Adrenal gland (tissue), 12 donors: ENCODE measurements around the gene MAGED2. TPM values are rescaled to one million over a fixed set of nuclear protein-coding genes. Genes with fewer than 3 reads are reported as not detected.

Experiments used
- DNase-seq, 7 donors: peaks; one replicate each; pipeline ENCODE4 v3.0.0-alpha.2; 2019 to 2020
- H3K27ac ChIP-seq, 5 donors: fragments of 200-600 bp; sonication (generic) in 4 of 5; 1 replicate in 3 of 5; 2 replicates in 2 of 5; pipeline versions ENCODE4 v1.5.1 to v1.8.0; 2016 to 2020; ENCODE audit warnings: mild to moderate bottlenecking in 1 of 5
- H3K27me3 ChIP-seq: fragments of 200-600 bp; 2 replicates; pipeline ENCODE4 v1.8.0; 2021
- H3K36me3 ChIP-seq, 2 donors: fragments of 200-600 bp; replicated peaks in 1 of 2; 1 replicate in 1 of 2; 2 replicates in 1 of 2; pipeline versions ENCODE4 v1.5.1 to v1.8.0; 2018 to 2022
- H3K4me1 ChIP-seq, 2 donors: fragments of 200-600 bp; replicated peaks in 1 of 2; 1 replicate in 1 of 2; 2 replicates in 1 of 2; pipeline versions ENCODE4 v1.5.1 to v1.8.0; 2018 to 2021
- H3K4me3 ChIP-seq, 4 donors: fragments of 200-600 bp; sonication (generic) in 3 of 4; one replicate each; pipeline ENCODE4 v1.5.1; 2016 to 2018
- H3K9me3 ChIP-seq, 3 donors: fragments of 200-600 bp; sonication (generic) in 1 of 3; replicated peaks in 1 of 3; 1 replicate in 2 of 3; 2 replicates in 1 of 3; pipeline versions ENCODE4 v1.5.1 to v1.8.0; 2016 to 2021
- POLR2A ChIP-seq, 2 donors: fragments of 450-650 bp; IDR thresholded peaks; one replicate each; pipeline ENCODE4 v1.6.1; 2017; ENCODE audit warnings: antibody characterized with exemption in 2 of 2, mild to moderate bottlenecking in 2 of 2, moderate library complexity in 1 of 2
- WGBS, 4 donors: extraction: QIAGEN DNeasy Blood & Tissue Kit in 2 of 4; methylation state at CpG; one replicate each; pipeline versions ENCODE4 v1.1.5 to v1.1.7; 2013 to 2017; 5-methylcytosine and 5-hydroxymethylcytosine counted together
- intact Hi-C, 2 donors: fragments of 100-400 bp; cut with DNase I; formaldehyde crosslinking; loops; one replicate each; pipeline versions ENCODE4 v1.14.1 to v1.15.0; 2022 to 2023
- polyA plus RNA-seq, 3 donors: library from polyadenylated mRNA; stranded (reverse); fragments of 200-250 nt in 2 of 3; fragments of 350-450 nt in 1 of 3; fragmentation: Illumina TruSeq in 1 of 3; extraction: RNeasy Lipid Tissue Mini Kit (QIAGEN cat#74804) in 1 of 3; gene quantifications; one replicate each; pipeline ENCODE4 v1.2.3, GENCODE V29; 2013 to 2014
- total RNA-seq, 9 donors: library from RNA; depleted of rRNA in 4 of 9; stranded (reverse); fragments of >200 nt in 4 of 9; fragments of 120-200 nt in 1 of 9; fragmentation: NEBNext Ultra II Directional in 1 of 9; extraction: Animal tissue kit (Norgen Biotek cat#: 25700) in 1 of 9; gene quantifications; one replicate each; pipeline versions ENCODE4 v1.1.0 to v1.2.4, GENCODE V29; 2013 to 2023
- TF ChIP-seq, protein P1 (sequence below), 6 experiments: fragments of 450-650 bp in 4 of 6; fragments of 200-600 bp in 2 of 6; sonication (generic) in 1 of 6; IDR thresholded peaks; 1 replicate in 5 of 6; 2 replicates in 1 of 6; pipeline versions ENCODE4 v1.5.1 to v1.8.0; 2016 to 2021; ENCODE audit warnings: antibody characterized with exemption in 6 of 6, mild to moderate bottlenecking in 2 of 6, moderate library complexity in 1 of 6
- donor health status: healthy with polysubstance abuse.
- donor health status: Bipolar disorder and iron deficiency.
- donor health status: DM: yes; HTN: yes; CAD: no.
- donor health status: DM: no; HTN: no; CAD: no.
- donor health status: DM: no; HTN: no; CAD: no.
- donor health status: DM: yes; HTN: yes; CAD: no.

The MAGED2 gene
- total and polyA plus RNA-seq, 12 donors = 121 to 539 (median 197) TPM

- no peaks in the 10 kb centered on the region for H3K9me3 ChIP-seq
- 49 to 72% (median 62%) methylated on average over 6 to 8 of the region's 8 CpGs for WGBS, 4 donors
- intact Hi-C loops = no loop called here
Measured at GRCh38 chrX:54819201-54819600, 11.7 kb downstream of the MAGED2 start.

DNA sequence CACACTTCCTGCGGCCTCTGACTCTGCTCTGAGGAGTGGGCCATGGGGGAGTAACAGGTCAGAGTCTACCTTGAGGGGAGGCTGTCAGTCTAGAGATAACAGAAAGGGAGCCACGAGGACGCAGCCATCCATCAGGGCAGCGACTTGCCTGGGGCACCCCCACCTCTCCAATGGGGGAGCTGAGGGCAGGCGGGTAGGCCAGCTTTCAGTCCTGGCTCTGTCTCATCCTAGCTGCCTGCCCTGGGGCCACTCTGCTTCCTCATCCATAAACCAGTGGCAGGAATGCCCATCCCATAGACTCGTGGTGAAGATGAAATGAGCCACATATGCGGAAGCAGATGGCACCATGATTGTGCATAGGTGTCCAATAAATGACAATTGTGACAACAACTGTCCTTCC, 13.2 kb downstream of the MAGED2 start:
- WGBS, 4 donors = 70 to 100% (median 90%) methylated on average over 1 to 6 of the region's 7 CpGs
- no peak for DNase-seq
- no peaks in the 10 kb centered on the region for H3K4me1 ChIP-seq
- TF ChIP-seq, protein P1, sequence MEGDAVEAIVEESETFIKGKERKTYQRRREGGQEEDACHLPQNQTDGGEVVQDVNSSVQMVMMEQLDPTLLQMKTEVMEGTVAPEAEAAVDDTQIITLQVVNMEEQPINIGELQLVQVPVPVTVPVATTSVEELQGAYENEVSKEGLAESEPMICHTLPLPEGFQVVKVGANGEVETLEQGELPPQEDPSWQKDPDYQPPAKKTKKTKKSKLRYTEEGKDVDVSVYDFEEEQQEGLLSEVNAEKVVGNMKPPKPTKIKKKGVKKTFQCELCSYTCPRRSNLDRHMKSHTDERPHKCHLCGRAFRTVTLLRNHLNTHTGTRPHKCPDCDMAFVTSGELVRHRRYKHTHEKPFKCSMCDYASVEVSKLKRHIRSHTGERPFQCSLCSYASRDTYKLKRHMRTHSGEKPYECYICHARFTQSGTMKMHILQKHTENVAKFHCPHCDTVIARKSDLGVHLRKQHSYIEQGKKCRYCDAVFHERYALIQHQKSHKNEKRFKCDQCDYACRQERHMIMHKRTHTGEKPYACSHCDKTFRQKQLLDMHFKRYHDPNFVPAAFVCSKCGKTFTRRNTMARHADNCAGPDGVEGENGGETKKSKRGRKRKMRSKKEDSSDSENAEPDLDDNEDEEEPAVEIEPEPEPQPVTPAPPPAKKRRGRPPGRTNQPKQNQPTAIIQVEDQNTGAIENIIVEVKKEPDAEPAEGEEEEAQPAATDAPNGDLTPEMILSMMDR (IDR thresholded peaks at IDR 0.05) = no peak
- no peak for TF ChIP-seq POLR2A (IDR thresholded peaks at IDR 0.05)
- no peaks in the 10 kb centered on the region for H3K36me3 ChIP-seq
- H3K4me3 ChIP-seq = no peak overlapping the region
- H3K27me3 ChIP-seq = no peaks in the 10 kb centered on the region
- no peaks in the 10 kb centered on the region for H3K9me3 ChIP-seq
- intact Hi-C loops = no loop called here
- no peak overlapping the region for H3K27ac ChIP-seq

More at GRCh38 chrX:54819201-54819600, 11.7 kb downstream of the MAGED2 start:
- no peak for DNase-seq
- Histone ChIP-seq H3K4me3 (no peak overlapping the region), H3K36me3 (peaks cover 0 to 14% of the 10 kb centered on the region in 2 donors), H3K27ac (no peak overlapping the region), H3K4me1 (no peaks in the 10 kb centered on the region), H3K27me3 (no peaks in the 10 kb centered on the region)
- TF ChIP-seq, protein P1 (IDR thresholded peaks at IDR 0.05) = no peak
- TF ChIP-seq POLR2A (IDR thresholded peaks at IDR 0.05) = no peak

DNA sequence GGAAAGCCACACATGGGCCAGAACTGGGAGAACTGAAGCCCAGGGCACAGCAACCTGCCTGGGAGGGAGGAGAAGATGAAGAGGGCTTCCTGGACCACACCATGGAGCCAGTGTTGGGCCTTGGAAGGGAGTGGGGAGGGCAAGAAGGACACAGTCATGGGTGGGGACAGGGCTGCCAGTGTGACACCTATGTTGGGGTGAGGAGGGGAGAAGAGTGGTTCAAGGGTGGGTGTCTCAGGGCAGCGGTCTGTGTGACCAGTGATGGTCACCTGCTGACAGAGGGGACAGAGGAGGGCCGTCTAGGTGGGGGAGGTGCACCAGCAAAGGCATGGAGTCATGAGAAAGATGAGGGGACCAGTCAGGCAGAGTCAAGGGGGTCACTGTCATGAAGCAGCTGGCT, 13.8 kb downstream of the MAGED2 start:
- Histone ChIP-seq H3K4me3 (no peak overlapping the region), H3K4me1 (no peaks in the 10 kb centered on the region), H3K27me3 (no peaks in the 10 kb centered on the region), H3K9me3 (no peaks in the 10 kb centered on the region), H3K36me3 (no peaks in the 10 kb centered on the region), H3K27ac (no peak overlapping the region)
- 73 to 81% (median 75%) methylated on average over 2 of the region's 2 CpGs for WGBS, 4 donors
- intact Hi-C loops = no loop called here
- TF ChIP-seq POLR2A (IDR thresholded peaks at IDR 0.05) = no peak
- TF ChIP-seq, protein P1 (IDR thresholded peaks at IDR 0.05) = no peak
- DNase-seq = no peak

DNA sequence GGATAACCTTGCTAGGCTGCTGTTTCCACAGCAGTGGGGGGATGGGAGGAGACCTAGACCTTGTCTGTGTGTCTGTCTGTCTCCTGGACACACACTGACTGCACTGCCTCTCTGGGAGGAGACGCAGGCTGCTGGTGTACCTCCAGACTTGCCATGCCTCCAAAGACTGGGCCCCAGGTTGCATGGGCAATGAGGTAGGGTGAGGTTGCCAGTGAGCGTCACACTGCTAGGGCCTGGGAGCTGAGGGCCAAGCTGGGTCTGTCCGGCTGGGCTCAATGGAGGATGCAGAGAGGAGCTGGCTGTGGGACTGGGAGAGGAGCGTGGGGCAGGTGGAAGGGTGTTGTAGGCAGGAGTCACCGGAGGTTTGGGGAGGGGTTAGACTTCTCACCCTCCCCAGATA, 16.6 kb downstream of the MAGED2 start:
- Histone ChIP-seq H3K27ac (no peak overlapping the region), H3K36me3 (no peaks in the 10 kb centered on the region), H3K27me3 (no peaks in the 10 kb centered on the region), H3K4me1 (no peaks in the 10 kb centered on the region), H3K4me3 (no peak overlapping the region), H3K9me3 (no peaks in the 10 kb centered on the region)
- WGBS, 4 donors = 91 to 95% (median 93%) methylated on average over 2 to 5 of the region's 5 CpGs
- no peak for TF ChIP-seq POLR2A (IDR thresholded peaks at IDR 0.05)
- TF ChIP-seq, protein P1 (IDR thresholded peaks at IDR 0.05) = no peak
- DNase-seq = no peak
- intact Hi-C loops = no loop called here
